Cardiac muscle cell (in vitro differentiated cells and primary cell): ENCODE results near the gene TTC12. TPM values are rescaled to one million over a fixed set of nuclear protein-coding genes. Genes with fewer than 3 reads are reported as not detected.
"Not testable (repeated sequence)": the region's sequence is repeated elsewhere in the genome, so short reads cannot be mapped to it uniquely, and the experiment has no call there.

Source experiments
- DNase-seq, 2 donors: peaks; one replicate each; pipeline versions ENCODE4 v3.0.0 to v3.0.0-alpha.2; 2010 to 2017; ENCODE audit warnings: low read depth in 1 of 2, low spot score in 1 of 2
- H3K27ac ChIP-seq: fragments of 200-600 bp; sonication (generic); 2 replicates; pipeline ENCODE4 v1.5.1; 2016
- H3K27me3 ChIP-seq: fragments of 200-600 bp; sonication (generic); 2 replicates; pipeline ENCODE4 v1.6.0; 2016; ENCODE audit warnings: control low read depth
- H3K36me3 ChIP-seq: fragments of 200-600 bp; sonication (generic); 2 replicates; pipeline ENCODE4 v1.5.1; 2016; ENCODE audit warnings: control low read depth
- H3K4me1 ChIP-seq: fragments of 200-600 bp; sonication (generic); 2 replicates; pipeline ENCODE4 v1.8.1; 2017; ENCODE audit warnings: low read depth, mild to moderate bottlenecking, mixed run types
- H3K4me3 ChIP-seq: fragments of 200-600 bp; sonication (generic); 2 replicates; pipeline ENCODE4 v1.5.1; 2016; ENCODE audit warnings: mild to moderate bottlenecking
- H3K9me3 ChIP-seq: fragments of 200-600 bp; sonication (generic); 2 replicates; pipeline ENCODE4 v1.5.1; 2017; ENCODE audit warnings: low read depth, mild to moderate bottlenecking, control low read depth
- polyA plus RNA-seq: library from polyadenylated mRNA; unstranded; fragments of >200 nt; fragmentation: Nextera tagmentation; extraction: Ambion mirVana; gene quantifications from 2 replicates; pipeline ENCODE4 v1.2.1, GENCODE V29; 2016
- total RNA-seq: library from RNA; depleted of rRNA; stranded (reverse); fragments of >200 nt; gene quantifications from 2 replicates; pipeline ENCODE4 v1.2.3, GENCODE V29; 2016
- TF ChIP-seq, protein P1 (sequence below): IDR thresholded peaks from 2 replicates; pipeline ENCODE4 v1.5.1; 2012; ENCODE audit warnings: low read depth, mild to moderate bottlenecking, low read length

The TTC12 gene
- total and polyA plus RNA-seq, 2 experiments from 2014 or later, result 19.4 to 30.5 TPM

DNA sequence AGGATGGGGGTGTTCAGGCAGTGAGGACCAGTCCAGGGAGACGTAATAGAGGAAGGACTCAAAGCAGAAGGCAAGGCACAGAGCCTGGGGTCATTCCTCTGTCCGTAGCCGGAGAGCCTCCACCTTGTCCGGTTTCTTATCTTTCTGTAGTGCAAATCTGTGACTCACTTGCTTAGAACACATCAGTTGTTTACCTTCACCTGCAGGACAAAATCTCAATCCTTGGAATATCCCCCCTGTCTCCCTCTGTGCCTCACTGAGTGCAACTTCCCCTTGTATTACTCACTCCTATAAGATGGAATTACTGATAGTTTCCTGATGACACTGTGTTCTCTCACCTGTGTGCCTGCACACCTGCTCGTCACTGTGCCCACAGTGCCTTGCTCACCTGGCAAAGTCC is 20.4 kb upstream of the TTC12 start:
- DNase-seq, result no peak
- TF ChIP-seq, protein P1, sequence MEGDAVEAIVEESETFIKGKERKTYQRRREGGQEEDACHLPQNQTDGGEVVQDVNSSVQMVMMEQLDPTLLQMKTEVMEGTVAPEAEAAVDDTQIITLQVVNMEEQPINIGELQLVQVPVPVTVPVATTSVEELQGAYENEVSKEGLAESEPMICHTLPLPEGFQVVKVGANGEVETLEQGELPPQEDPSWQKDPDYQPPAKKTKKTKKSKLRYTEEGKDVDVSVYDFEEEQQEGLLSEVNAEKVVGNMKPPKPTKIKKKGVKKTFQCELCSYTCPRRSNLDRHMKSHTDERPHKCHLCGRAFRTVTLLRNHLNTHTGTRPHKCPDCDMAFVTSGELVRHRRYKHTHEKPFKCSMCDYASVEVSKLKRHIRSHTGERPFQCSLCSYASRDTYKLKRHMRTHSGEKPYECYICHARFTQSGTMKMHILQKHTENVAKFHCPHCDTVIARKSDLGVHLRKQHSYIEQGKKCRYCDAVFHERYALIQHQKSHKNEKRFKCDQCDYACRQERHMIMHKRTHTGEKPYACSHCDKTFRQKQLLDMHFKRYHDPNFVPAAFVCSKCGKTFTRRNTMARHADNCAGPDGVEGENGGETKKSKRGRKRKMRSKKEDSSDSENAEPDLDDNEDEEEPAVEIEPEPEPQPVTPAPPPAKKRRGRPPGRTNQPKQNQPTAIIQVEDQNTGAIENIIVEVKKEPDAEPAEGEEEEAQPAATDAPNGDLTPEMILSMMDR, result no peak
- no peaks in the 10 kb centered on the region for H3K9me3 ChIP-seq
- H3K27ac ChIP-seq, result no peak overlapping the region
- H3K36me3 ChIP-seq, result no peaks in the 10 kb centered on the region
- H3K4me3 ChIP-seq, result no peak overlapping the region
- no peaks in the 10 kb centered on the region for H3K4me1 ChIP-seq
- H3K27me3 ChIP-seq, result no peaks in the 10 kb centered on the region

DNA sequence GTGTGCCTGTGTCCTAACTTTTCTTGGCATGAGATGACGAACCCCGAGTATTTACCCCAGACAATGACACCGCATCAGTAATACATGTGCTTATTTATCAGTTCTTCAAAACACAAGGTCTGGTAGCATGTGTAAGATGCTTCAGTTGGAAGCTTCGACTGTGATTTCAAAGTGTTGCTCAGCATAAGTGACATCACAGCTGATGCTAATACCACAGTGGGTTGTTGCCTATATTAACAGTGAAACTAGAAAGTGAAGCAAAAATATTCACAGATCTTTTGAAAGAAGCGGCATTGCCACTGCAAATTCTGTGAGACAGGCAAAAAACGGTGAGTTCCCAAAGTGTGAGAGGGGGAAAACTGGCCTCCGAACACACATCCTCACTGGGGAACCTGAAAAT is 18.4 kb upstream of the TTC12 start:
- H3K9me3 ChIP-seq, result no peaks in the 10 kb centered on the region
- DNase-seq, result no peak
- H3K36me3 ChIP-seq, result no peaks in the 10 kb centered on the region
- H3K27ac ChIP-seq, result no peak overlapping the region
- no peaks in the 10 kb centered on the region for H3K4me1 ChIP-seq
- TF ChIP-seq, protein P1, result no peak
- no peaks in the 10 kb centered on the region for H3K27me3 ChIP-seq
- no peak overlapping the region for H3K4me3 ChIP-seq

DNA sequence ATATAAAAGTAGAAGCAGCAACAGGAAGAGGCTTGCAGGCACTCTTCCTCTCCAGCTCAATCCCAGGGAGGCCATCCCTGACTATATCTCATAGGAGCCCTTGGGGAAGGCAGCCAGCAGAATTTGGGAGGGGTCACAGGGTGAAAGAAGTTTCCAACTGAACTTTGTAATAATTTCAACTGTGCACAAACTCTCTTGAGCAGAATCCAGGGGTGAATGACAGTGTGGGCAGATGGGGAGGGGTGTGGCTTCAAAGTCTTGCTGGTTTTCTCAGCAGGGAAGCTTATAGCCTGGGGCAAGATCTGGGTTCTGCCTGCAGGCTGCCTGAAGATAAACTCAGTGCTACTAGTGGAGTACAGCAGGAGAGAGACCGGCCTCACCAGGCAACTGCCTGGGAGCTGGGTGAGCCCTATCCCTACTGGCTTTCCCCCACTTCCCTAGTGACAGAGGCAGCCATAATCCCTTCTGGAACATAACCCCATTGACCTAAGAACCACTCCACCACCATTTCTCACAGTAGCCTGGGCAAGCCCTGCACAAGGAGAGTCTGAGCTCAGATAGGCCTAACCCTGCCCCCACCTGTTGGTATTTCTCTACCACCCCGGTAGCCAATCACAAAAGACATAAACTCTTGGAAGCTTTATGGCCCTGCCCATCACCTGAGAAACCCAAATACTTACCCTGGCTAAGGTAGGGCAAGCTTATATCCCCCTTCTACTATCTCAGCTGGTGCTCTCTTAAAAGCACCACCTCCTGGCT is 17.8 kb upstream of the TTC12 start:
- no peaks in the 10 kb centered on the region for H3K9me3 ChIP-seq
- no peak overlapping the region for H3K27ac ChIP-seq
- no peak overlapping the region for H3K4me3 ChIP-seq
- no peaks in the 10 kb centered on the region for H3K27me3 ChIP-seq
- no peak for DNase-seq
- TF ChIP-seq, protein P1, result no peak
- no peaks in the 10 kb centered on the region for H3K36me3 ChIP-seq
- no peaks in the 10 kb centered on the region for H3K4me1 ChIP-seq

DNA sequence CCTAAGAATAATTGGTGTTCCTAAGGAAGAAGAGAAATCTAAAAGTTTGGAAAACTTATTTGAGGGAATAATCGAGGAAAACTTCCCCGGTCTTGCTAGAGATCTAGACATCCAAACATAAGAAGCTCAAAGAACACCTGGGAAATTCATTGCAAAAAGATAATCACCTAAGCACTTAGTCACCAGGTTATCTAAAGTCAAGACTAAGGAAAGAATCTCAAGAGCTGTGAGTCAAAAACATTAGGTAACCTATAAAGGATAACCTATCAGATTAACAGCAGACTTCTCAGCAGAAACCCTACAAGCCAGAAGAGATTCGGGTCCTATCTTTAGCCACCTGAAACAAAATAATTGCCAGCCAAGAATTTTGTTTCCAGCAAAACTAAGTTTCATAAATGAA is 15.9 kb upstream of the TTC12 start:
- not testable (repeated sequence) for H3K4me3 ChIP-seq, H3K9me3 ChIP-seq, H3K27me3 ChIP-seq, H3K27ac ChIP-seq, H3K4me1 ChIP-seq, H3K36me3 ChIP-seq, DNase-seq

- peaks cover 5% of the 10 kb centered on the region for H3K27me3 ChIP-seq
- H3K9me3 ChIP-seq, result no peaks in the 10 kb centered on the region
- no peak for DNase-seq
- TF ChIP-seq, protein P1, result no peak
- no peak overlapping the region for H3K4me3 ChIP-seq
- no peaks in the 10 kb centered on the region for H3K36me3 ChIP-seq
- H3K4me1 ChIP-seq, result no peaks in the 10 kb centered on the region
- H3K27ac ChIP-seq, result no peak overlapping the region
Measured at GRCh38 chr11:113304916-113305315, 9.5 kb upstream of the TTC12 start.

- Histone ChIP-seq H3K27me3 (peaks cover 5% of the 10 kb centered on the region), H3K27ac (no peak overlapping the region), H3K4me1 (no peaks in the 10 kb centered on the region), H3K36me3 (no peaks in the 10 kb centered on the region), H3K4me3 (no peak overlapping the region), H3K9me3 (no peaks in the 10 kb centered on the region)
- DNase-seq, result peak; percentile 76 to 78
- TF ChIP-seq, protein P1, result peak; percentile 96
Measured at GRCh38 chr11:113305440-113306336, 8.7 kb upstream of the TTC12 start.
